B cell (primary cell): ENCODE data around the gene ING5. TPM values are rescaled to one million over a fixed set of nuclear protein-coding genes. Genes with fewer than 3 reads are reported as not detected.

Experiments used
- ATAC-seq: fragments of 200-7000 bp; cut with Tn5 transposase; one replicate; pipeline ENCODE4 v1.10.0; 2021; ENCODE audit warnings: low read depth, mild to moderate bottlenecking, moderate number of reproducible peaks, moderate library complexity
- CTCF ChIA-PET: fragments of 350-600 bp; sonication (Branson Sonifier 250); formaldehyde crosslinking; loops from one replicate; lab custom pipeline; 2021; ENCODE audit warnings: antibody characterized with exemption, inconsistent platforms; lab: Charles Lee
- POLR2A ChIA-PET: fragments of 350-600 bp; sonication (Branson Sonifier 250); formaldehyde crosslinking; loops from one replicate; lab custom pipeline; 2021; ENCODE audit warnings: antibody characterized with exemption; lab: Charles Lee
- DNase-seq: peaks from one replicate; pipeline ENCODE4 v3.0.0; 2013
- H2AFZ ChIP-seq: 2 replicates; pipeline ENCODE4 v1.6.1; 2012; ENCODE audit warnings: mild to moderate bottlenecking, low read depth, low read length; ENCODE audit not compliant: insufficient read depth, poor library complexity, severe bottlenecking
- H3K27ac ChIP-seq, 2 donors: 1 replicate in 1 of 2; 2 replicates in 1 of 2; pipeline ENCODE4 v1.5.1; 2012 to 2013; ENCODE audit warnings: low read length in 2 of 2, mild to moderate bottlenecking in 2 of 2, moderate library complexity in 1 of 2
- H3K27me3 ChIP-seq, 4 experiments: fragments of 200-600 bp in 1 of 4; sonication (generic) in 1 of 4; replicated peaks in 1 of 4; 1 replicate in 2 of 4; 2 replicates in 2 of 4; pipeline versions ENCODE4 v1.6.1 to v1.7.0; 2013 to 2016; ENCODE audit warnings: low read length in 3 of 4, mild to moderate bottlenecking in 2 of 4, mixed read lengths in 1 of 4, moderate library complexity in 1 of 4; ENCODE audit not compliant: insufficient read depth in 4 of 4, control insufficient read depth in 3 of 4; ENCODE audit errors: control extremely low read depth in 1 of 4
- H3K36me3 ChIP-seq, 2 experiments: replicated peaks in 1 of 2; 1 replicate in 1 of 2; 2 replicates in 1 of 2; pipeline versions ENCODE4 v1.6.1 to v1.7.1; 2013; ENCODE audit warnings: low read length in 1 of 2; ENCODE audit not compliant: insufficient read depth in 2 of 2, control insufficient read depth in 1 of 2; ENCODE audit errors: control extremely low read depth in 1 of 2, extremely low read depth in 1 of 2
- H3K4me1 ChIP-seq, 2 donors: fragments of 200-600 bp in 1 of 2; sonication (generic) in 1 of 2; 1 replicate in 1 of 2; 2 replicates in 1 of 2; pipeline versions ENCODE4 v1.5.1 to v1.6.1; 2013 to 2017; ENCODE audit warnings: low read length in 2 of 2; ENCODE audit not compliant: control insufficient read depth in 2 of 2, insufficient read depth in 2 of 2
- H3K4me2 ChIP-seq: replicated peaks from 2 replicates; pipeline ENCODE3; 2012; ENCODE audit warnings: mild to moderate bottlenecking, low read depth, low read length; ENCODE audit not compliant: poor library complexity, severe bottlenecking
- H3K4me3 ChIP-seq, 5 experiments: fragments of 200-600 bp in 1 of 5; sonication (generic) in 1 of 5; 1 replicate in 3 of 5; 2 replicates in 2 of 5; pipeline versions ENCODE4 v1.5.1 to v1.7.0; 2011 to 2016; ENCODE audit warnings: low read length in 4 of 5, mild to moderate bottlenecking in 4 of 5, low read depth in 2 of 5, control low read depth in 1 of 5, moderate library complexity in 1 of 5; ENCODE audit not compliant: insufficient read depth in 1 of 5; ENCODE audit errors: control extremely low read depth in 1 of 5, extremely low read depth in 1 of 5
- H3K79me2 ChIP-seq: fragments of 200-600 bp; sonication (generic); one replicate; pipeline ENCODE4 v1.6.0; 2016; ENCODE audit warnings: low read length; ENCODE audit not compliant: control insufficient read depth, insufficient read depth
- H3K9ac ChIP-seq: fragments of 200-600 bp; sonication (generic); 2 replicates; pipeline ENCODE4 v1.6.1; 2017; ENCODE audit warnings: mild to moderate bottlenecking, low read length, moderate library complexity
- H3K9me3 ChIP-seq, 3 donors: one replicate each; pipeline versions ENCODE4 v1.6.1 to v1.7.1; 2013; ENCODE audit warnings: low read length in 2 of 3; ENCODE audit not compliant: control insufficient read depth in 2 of 3, insufficient read depth in 1 of 3; ENCODE audit errors: control extremely low read depth in 1 of 3
- H4K20me1 ChIP-seq: 2 replicates; pipeline ENCODE4 v1.6.0; 2012; ENCODE audit warnings: mild to moderate bottlenecking, low read length; ENCODE audit not compliant: insufficient read depth, control insufficient read depth, poor library complexity, severe bottlenecking
- H3K27ac Mint-ChIP-seq: one replicate; pipeline ENCODE4 v1.8.0; 2021; ENCODE audit warnings: mixed read lengths
- H3K27me3 Mint-ChIP-seq: one replicate; pipeline ENCODE4 v1.8.0; 2021; ENCODE audit warnings: mixed read lengths
- H3K4me1 Mint-ChIP-seq: one replicate; pipeline ENCODE4 v1.8.0; 2021; ENCODE audit warnings: mixed read lengths
- H3K4me3 Mint-ChIP-seq: one replicate; pipeline ENCODE4 v1.8.0; 2021; ENCODE audit warnings: mixed read lengths
- H3K9me3 Mint-ChIP-seq: one replicate; pipeline ENCODE4 v1.8.0; 2022; ENCODE audit warnings: mixed read lengths; ENCODE audit not compliant: insufficient read depth
- EZH2 ChIP-seq: IDR thresholded peaks from 2 replicates; pipeline ENCODE4 v1.6.1; 2012; ENCODE audit warnings: borderline replicate concordance, low read depth, mild to moderate bottlenecking, moderate library complexity, low read length; ENCODE audit not compliant: insufficient read depth, poor library complexity, severe bottlenecking
- WGBS: methylation state at CpG from one replicate; pipeline ENCODE4 v1.1.5; 2013; ENCODE audit warnings: missing lambda C conversion rate; ENCODE audit not compliant: insufficient coverage; 5-methylcytosine and 5-hydroxymethylcytosine counted together
- intact Hi-C: fragments of 100-400 bp; cut with micrococcal nuclease; formaldehyde crosslinking; loops from one replicate; pipeline ENCODE4 v1.10.0; 2022
- polyA plus RNA-seq: library from polyadenylated mRNA; depleted of rRNA; stranded (reverse); fragments of >200 nt; gene quantifications from 2 replicates; pipeline ENCODE4 v1.2.3, GENCODE V29; 2012
- total RNA-seq, 2 donors: library from RNA; stranded (reverse); fragments of 120-200 nt in 1 of 2; gene quantifications; 1 replicate in 1 of 2; 2 replicates in 1 of 2; pipeline versions ENCODE4 v1.2.3 to v1.2.4, GENCODE V29; 2013 to 2022
- TF ChIP-seq, protein P1 (sequence below): fragments of 200-600 bp; IDR thresholded peaks from one replicate; pipeline ENCODE4 v1.8.0; 2022; ENCODE audit warnings: antibody characterized with exemption, mild to moderate bottlenecking

The ING5 gene
- total and polyA plus RNA-seq, 2 donors (not counting 1 experiment from before 2014, with no cell fraction given), result 70.7 to 82.9 TPM

DNA sequence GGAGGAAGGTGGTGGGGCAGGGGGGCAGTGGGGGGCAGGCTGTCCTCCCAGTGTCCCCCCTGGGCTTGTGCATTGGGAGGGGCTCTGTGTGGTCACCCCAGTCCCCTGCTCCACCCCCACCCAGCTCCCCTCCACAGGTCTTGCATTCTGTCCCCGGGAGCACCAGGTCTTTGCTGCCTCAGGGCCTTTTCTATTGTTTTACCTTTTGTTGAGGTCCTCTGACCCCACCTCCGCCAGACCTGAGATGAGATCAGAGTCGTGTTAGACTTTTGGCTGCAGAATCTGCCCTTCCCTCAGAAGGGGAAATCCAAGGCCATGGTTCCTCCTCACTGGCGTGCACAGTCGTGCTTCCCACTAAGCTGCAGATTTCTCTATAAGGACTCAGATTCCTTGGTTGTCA is 43.5 kb upstream of the ING5 start:
- H3K4me1 ChIP-seq, result no peaks in the 10 kb centered on the region
- Mint-ChIP-seq H3K27ac (no peak overlapping the region), H3K9me3 (no peaks in the 10 kb centered on the region), H3K4me3 (no peak overlapping the region), H3K4me1 (no peaks in the 10 kb centered on the region), H3K27me3 (no peaks in the 10 kb centered on the region)
- no peak overlapping the region for H3K27ac ChIP-seq
- intact Hi-C loops, result no loop called here
- no peak overlapping the region for H3K4me2 ChIP-seq
- H4K20me1 ChIP-seq, result no peaks in the 10 kb centered on the region
- no peak overlapping the region for H3K9ac ChIP-seq
- ChIA-PET POLR2A (interaction anchor here (0.6 kb wide), 1 partner anchor 441 kb away, joined by 5 read pairs; no protein-coding TSS in a partner anchor), CTCF (interaction anchor here (1.1 to 2.3 kb wide), 3 partner anchors 19 to 807 kb away, joined by 3 to 9 read pairs (median 5); no protein-coding TSS in a partner anchor)
- H3K79me2 ChIP-seq, result peaks cover 2% of the 10 kb centered on the region
- ATAC-seq (no peak), DNase-seq (no peak)
- no peak overlapping the region for H2AFZ ChIP-seq
- 92% methylated on average over 5 of the region's 5 CpGs for WGBS
- H3K36me3 ChIP-seq, result peaks cover 0 to 57% of the 10 kb centered on the region in 2 experiments
- no peak overlapping the region for H3K4me3 ChIP-seq
- H3K9me3 ChIP-seq, result no peaks in the 10 kb centered on the region
- no peaks in the 10 kb centered on the region for H3K27me3 ChIP-seq
- no peak for TF ChIP-seq EZH2
- TF ChIP-seq, protein P1, sequence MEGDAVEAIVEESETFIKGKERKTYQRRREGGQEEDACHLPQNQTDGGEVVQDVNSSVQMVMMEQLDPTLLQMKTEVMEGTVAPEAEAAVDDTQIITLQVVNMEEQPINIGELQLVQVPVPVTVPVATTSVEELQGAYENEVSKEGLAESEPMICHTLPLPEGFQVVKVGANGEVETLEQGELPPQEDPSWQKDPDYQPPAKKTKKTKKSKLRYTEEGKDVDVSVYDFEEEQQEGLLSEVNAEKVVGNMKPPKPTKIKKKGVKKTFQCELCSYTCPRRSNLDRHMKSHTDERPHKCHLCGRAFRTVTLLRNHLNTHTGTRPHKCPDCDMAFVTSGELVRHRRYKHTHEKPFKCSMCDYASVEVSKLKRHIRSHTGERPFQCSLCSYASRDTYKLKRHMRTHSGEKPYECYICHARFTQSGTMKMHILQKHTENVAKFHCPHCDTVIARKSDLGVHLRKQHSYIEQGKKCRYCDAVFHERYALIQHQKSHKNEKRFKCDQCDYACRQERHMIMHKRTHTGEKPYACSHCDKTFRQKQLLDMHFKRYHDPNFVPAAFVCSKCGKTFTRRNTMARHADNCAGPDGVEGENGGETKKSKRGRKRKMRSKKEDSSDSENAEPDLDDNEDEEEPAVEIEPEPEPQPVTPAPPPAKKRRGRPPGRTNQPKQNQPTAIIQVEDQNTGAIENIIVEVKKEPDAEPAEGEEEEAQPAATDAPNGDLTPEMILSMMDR, result no peak

DNA sequence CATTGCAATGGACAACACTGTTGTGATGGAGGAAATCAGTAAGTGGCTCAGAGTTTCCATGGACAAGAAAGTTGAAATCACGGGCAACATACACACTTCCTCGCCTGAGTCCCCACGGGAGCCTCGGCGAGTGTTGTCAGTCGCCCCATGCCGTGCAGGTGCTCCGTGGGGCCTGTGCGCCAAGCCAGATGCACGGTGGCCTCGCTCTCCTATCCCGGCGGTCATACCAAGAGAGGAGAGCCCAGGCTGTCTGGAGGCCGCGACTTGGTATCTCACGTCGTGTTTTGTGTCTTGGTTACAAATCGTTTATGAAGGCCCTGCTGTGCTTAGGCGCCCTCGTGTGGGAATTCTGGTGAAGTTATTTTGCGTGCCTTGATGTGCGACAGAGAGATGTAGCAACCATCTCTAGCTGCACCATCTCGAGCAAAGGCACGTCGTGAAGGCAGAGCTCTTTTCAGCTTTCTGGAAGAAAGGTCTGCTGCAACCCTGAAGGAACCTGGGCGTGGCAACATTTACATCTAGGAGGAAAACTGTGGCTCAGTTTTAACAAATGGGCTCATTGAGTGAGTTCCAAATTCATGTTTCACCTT is 42.6 kb upstream of the ING5 start:
- Mint-ChIP-seq H3K9me3 (no peaks in the 10 kb centered on the region), H3K4me1 (no peaks in the 10 kb centered on the region), H3K27me3 (no peaks in the 10 kb centered on the region), H3K4me3 (no peak overlapping the region), H3K27ac (no peak overlapping the region)
- no peak overlapping the region for H3K4me3 ChIP-seq
- ATAC-seq (no peak), DNase-seq (peak; percentile 52)
- H2AFZ ChIP-seq, result no peak overlapping the region
- no peaks in the 10 kb centered on the region for H4K20me1 ChIP-seq
- no peak overlapping the region for H3K9ac ChIP-seq
- ChIA-PET POLR2A (interaction anchor here (0.5 kb wide), 1 partner anchor 12 kb away, joined by 4 read pairs; no protein-coding TSS in a partner anchor), CTCF (interaction anchor here (0.9 to 2.3 kb wide), 8 partner anchors 20 to 808 kb away, joined by 3 to 9 read pairs (median 5); partner anchors contain the start of genes ATG4B and D2HGDH)
- H3K27ac ChIP-seq, result no peak overlapping the region
- intact Hi-C loops, result no loop called here
- no peaks in the 10 kb centered on the region for H3K79me2 ChIP-seq
- H3K4me1 ChIP-seq, result no peaks in the 10 kb centered on the region
- no peaks in the 10 kb centered on the region for H3K9me3 ChIP-seq
- H3K4me2 ChIP-seq, result no peak overlapping the region
- TF ChIP-seq, protein P1, result peak; percentile 38
- no peak for TF ChIP-seq EZH2
- WGBS, result 82% methylated on average over 26 of the region's 26 CpGs
- no peaks in the 10 kb centered on the region for H3K27me3 ChIP-seq
- H3K36me3 ChIP-seq, result peaks cover 0 to 54% of the 10 kb centered on the region in 2 experiments
